GM18951 (cell line): Measurements from ENCODE around the gene TRIM17.

Experiments
- POLR2A ChIP-seq: IDR thresholded peaks from 4 replicates; pipeline ENCODE4 v1.6.1; 2011; ENCODE audit warnings: mild to moderate bottlenecking; ENCODE audit not compliant: insufficient read length, insufficient read depth; ENCODE audit errors: extremely low read depth
- in situ Hi-C: fragments of 300-500 bp; cut with MboI; formaldehyde crosslinking; loops from one replicate; pipeline ENCODE4 v1.12.0; 2022; ENCODE audit warnings: low sequenced_read_pairs, mixed read lengths, inconsistent platforms; ENCODE audit not compliant: unreplicated experiment

Gene TRIM17

GRCh38 chr1:228366866-228367741, 49.6 kb downstream of the TRIM17 start:
- TF ChIP-seq POLR2A, result no peak
- in situ Hi-C loops, result no loop called here

GRCh38 chr1:228366062-228366865, 50.4 kb downstream of the TRIM17 start:
- in situ Hi-C loops, result no loop called here
- no peak for TF ChIP-seq POLR2A

GRCh38 chr1:228365271-228366061, 51.2 kb downstream of the TRIM17 start:
- in situ Hi-C loops, result no loop called here
- TF ChIP-seq POLR2A, result no peak

- TF ChIP-seq POLR2A, result no peak
- in situ Hi-C loops, result no loop called here
These were observed 51.9 kb downstream of the TRIM17 start for GRCh38 chr1:228364706-228365213.

GRCh38 chr1:228364068-228364705, 52.5 kb downstream of the TRIM17 start:
- no peak for TF ChIP-seq POLR2A

GRCh38 chr1:228363686-228364067, 53.0 kb downstream of the TRIM17 start:
- no peak for TF ChIP-seq POLR2A
- in situ Hi-C loops, result no loop called here

More at GRCh38 chr1:228364068-228364705, 52.5 kb downstream of the TRIM17 start:
- in situ Hi-C loops, result no loop called here

- no peak for TF ChIP-seq POLR2A
- in situ Hi-C loops, result no loop called here
These were observed 53.7 kb downstream of the TRIM17 start for GRCh38 chr1:228362884-228363450.

- no peak for TF ChIP-seq POLR2A
- in situ Hi-C loops, result no loop called here
These were observed 54.3 kb downstream of the TRIM17 start for GRCh38 chr1:228362141-228362883.

GRCh38 chr1:228361314-228362140, 55.1 kb downstream of the TRIM17 start:
- in situ Hi-C loops, result no loop called here

GRCh38 chr1:228360533-228361313, 55.9 kb downstream of the TRIM17 start:
- in situ Hi-C loops, result no loop called here
- no peak for TF ChIP-seq POLR2A

More at GRCh38 chr1:228361314-228362140, 55.1 kb downstream of the TRIM17 start:
- no peak for TF ChIP-seq POLR2A
